ENCODE results near the gene UPF3B.

Gene UPF3B

GRCh38 chrX:119784747-119785446 lies 67.9 kb downstream of the UPF3B start:
- DNase-seq (ENCODE audit: low read depth) = no peak
- TF ChIP-seq CTCF (IDR thresholded peaks at IDR 0.05; ENCODE audit: low read depth, low read length, missing control alignments) = peak; percentile 70
- no peak overlapping the region for H3K4me3 ChIP-seq (ENCODE audit: low read depth, low read length)
